Stimulated activated naive B cell treated with anti-CD40 and anti-IgM and Interleukin-4, amounts not matched to agents 10 μg/mL and 1 μg/mL and 100 μg/mL, for 72 hours (primary cell): ENCODE measurements around the gene IMPG1.
"Not testable (repeated sequence)": the region's sequence is repeated elsewhere in the genome, so short reads cannot be mapped to it uniquely, and the experiment has no call there.

Experiments
- ATAC-seq, 2 donors: fragments of 150-1000 bp; cut with Tn5 transposase; replicated peaks; 2 replicates each; pipeline ENCODE4 v1.10.0; 2021; ENCODE audit warnings: moderate library complexity in 1 of 2
- DNase-seq: peaks from one replicate; pipeline ENCODE4 v3.0.0; 2021
- H3K27ac Mint-ChIP-seq: one replicate; pipeline ENCODE4 v1.8.0; 2022; ENCODE audit warnings: mild to moderate bottlenecking, mixed read lengths
- H3K27me3 Mint-ChIP-seq, 2 donors: one replicate each; pipeline ENCODE4 v1.8.0; 2022; ENCODE audit warnings: mixed read lengths in 2 of 2
- H3K36me3 Mint-ChIP-seq, 2 donors: one replicate each; pipeline ENCODE4 v1.8.0; 2022; ENCODE audit warnings: mixed read lengths in 2 of 2, mild to moderate bottlenecking in 1 of 2
- H3K4me1 Mint-ChIP-seq, 2 donors: one replicate each; pipeline ENCODE4 v1.8.0; 2022; ENCODE audit warnings: mixed read lengths in 2 of 2, mild to moderate bottlenecking in 1 of 2
- H3K4me3 Mint-ChIP-seq, 2 donors: one replicate each; pipeline ENCODE4 v1.8.0; 2022; ENCODE audit warnings: mild to moderate bottlenecking in 2 of 2, mixed read lengths in 2 of 2, moderate library complexity in 1 of 2
- H3K9me3 Mint-ChIP-seq, 2 donors: one replicate each; pipeline ENCODE4 v1.8.0; 2022; ENCODE audit warnings: mixed read lengths in 2 of 2, mild to moderate bottlenecking in 1 of 2

IMPG1 gene

DNA sequence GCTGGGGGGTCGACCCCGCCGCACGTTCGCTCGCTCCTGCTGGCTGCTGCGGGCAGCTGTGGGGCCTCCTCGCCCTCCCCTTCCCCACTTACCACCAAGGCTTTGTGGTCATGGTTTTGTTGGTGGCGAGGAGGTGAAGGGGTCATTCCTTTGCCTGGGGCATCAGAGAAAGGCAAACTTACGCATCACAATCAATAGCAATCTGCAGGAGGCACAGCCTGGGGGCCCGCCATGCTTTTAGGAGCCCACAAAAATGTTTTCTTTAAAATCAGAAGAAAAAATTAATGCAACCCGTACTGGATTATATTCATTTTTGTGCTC, 137.0 kb downstream of the IMPG1 start:
- peak in 1 of 2 donors; percentile 17 for ATAC-seq
- H3K4me3 Mint-ChIP-seq = no peak overlapping the region
- no peaks in the 10 kb centered on the region for H3K36me3 Mint-ChIP-seq
- DNase-seq = no peak
- H3K27ac Mint-ChIP-seq = no peak overlapping the region
- H3K27me3 Mint-ChIP-seq = peaks cover 28 to 31% of the 10 kb centered on the region in 2 donors
- peaks cover 4 to 10% of the 10 kb centered on the region in 2 donors for H3K4me1 Mint-ChIP-seq
- H3K9me3 Mint-ChIP-seq = no peaks in the 10 kb centered on the region

DNA sequence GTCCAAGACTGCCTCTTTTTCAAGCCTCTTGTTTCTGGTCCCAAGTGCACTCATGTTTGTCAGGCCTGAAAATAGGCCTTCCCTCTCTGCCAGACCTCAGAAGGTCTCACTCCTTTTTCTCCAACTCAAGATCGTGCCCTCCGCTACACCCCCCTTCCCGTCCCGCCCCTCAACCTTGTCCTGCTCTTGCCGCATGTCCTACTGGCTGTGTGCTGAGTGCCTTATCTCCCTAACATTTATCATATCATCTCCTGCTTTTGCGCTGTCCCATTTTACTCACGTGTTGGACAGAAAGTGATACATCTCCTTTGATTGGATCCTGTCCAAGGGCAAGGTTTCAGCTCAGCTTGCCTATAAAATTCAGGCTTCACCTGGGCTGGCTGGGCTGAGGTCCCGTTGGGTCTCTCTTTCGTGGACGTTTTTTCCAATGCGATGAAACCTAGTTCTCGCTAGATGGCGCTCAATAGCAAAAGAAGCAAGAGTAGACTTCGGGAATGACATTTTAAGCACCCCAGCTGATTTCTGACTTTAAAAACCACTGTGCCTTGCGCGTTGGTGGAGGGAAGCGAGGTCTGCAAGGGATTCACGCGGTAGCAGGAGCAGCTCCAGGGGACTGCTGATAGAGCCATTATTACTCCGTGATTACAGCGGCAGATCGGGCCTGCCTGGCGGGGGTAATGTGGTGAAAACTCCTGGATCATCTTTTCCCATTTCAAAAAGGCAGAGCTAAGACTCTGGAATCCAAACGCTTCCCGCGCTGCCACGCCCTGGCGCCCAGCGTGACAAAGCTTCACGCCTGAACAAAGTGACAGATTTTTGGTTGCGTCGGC, 137.6 kb downstream of the IMPG1 start:
- H3K4me1 Mint-ChIP-seq = peaks cover 4 to 10% of the 10 kb centered on the region in 2 donors

DNA sequence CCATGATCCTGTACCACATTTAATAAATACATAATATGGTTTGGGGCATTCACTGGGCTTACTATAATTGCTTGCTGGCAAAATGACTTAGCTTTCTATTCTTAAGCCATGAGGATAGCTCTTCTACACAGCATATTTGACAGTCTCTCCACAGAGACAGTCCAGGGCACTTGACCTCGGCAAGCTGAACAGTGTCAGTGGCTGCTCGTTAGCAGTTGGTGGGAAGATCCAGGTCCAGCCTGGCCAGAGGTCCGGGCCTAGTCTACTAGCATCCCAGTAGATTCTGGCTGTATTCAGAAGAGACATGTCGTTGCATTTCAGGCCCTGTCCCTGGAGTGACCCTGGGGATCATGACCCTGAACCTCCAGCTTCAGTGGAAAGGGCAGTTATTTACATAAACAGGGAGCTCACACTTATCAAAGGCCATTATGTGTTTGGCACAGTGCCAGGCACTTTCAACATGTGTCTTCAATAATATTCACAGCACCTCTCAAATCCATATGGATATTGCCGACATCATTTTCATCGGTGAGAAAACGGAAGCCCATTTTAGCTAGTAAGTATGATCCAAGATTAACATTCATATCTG, 139.0 kb downstream of the IMPG1 start:
- Mint-ChIP-seq H3K27me3 (peaks cover 28 to 31% of the 10 kb centered on the region in 2 donors), H3K4me3 (no peak overlapping the region), H3K4me1 (peaks cover 4 to 10% of the 10 kb centered on the region in 2 donors), H3K27ac (no peak overlapping the region), H3K36me3 (no peaks in the 10 kb centered on the region), H3K9me3 (no peaks in the 10 kb centered on the region)
- no peak for DNase-seq
- no peak for ATAC-seq

More for the DNA sequence above, 137.6 kb downstream of the IMPG1 start:
- Mint-ChIP-seq H3K27ac (no peak overlapping the region), H3K36me3 (no peaks in the 10 kb centered on the region), H3K27me3 (peaks cover 28 to 31% of the 10 kb centered on the region in 2 donors), H3K9me3 (no peaks in the 10 kb centered on the region), H3K4me3 (peak overlapping the region in 1 of 2 donors; percentile 56)
- DNase-seq (peak; percentile 13), ATAC-seq (peak; percentile 61 to 64)

DNA sequence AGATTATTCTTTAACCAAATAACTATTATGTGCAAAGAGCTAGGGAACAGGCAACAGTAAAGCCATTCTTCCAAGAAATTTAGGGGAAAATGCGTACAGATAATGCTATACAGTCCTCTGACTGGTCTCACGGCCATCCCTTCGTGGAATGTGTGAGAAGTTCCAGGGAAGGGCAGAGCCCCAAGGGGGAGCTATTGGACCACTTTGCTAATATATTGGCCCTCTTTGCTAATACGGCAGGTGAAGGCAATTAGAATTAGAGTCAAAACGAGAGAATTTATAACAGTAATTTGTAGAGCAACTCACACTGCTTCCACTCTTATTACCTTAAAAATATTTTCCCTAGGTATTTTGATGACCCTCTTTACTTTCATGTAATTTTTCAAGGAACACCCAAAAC, 140.4 kb downstream of the IMPG1 start:
- peaks cover 4 to 10% of the 10 kb centered on the region in 2 donors for H3K4me1 Mint-ChIP-seq
- peaks cover 30 to 31% of the 10 kb centered on the region in 2 donors for H3K27me3 Mint-ChIP-seq
- H3K27ac Mint-ChIP-seq = no peak overlapping the region
- no peaks in the 10 kb centered on the region for H3K36me3 Mint-ChIP-seq
- DNase-seq (no peak), ATAC-seq (peak in 1 of 2 donors; percentile 50)
- H3K9me3 Mint-ChIP-seq = no peaks in the 10 kb centered on the region
- no peak overlapping the region for H3K4me3 Mint-ChIP-seq

DNA sequence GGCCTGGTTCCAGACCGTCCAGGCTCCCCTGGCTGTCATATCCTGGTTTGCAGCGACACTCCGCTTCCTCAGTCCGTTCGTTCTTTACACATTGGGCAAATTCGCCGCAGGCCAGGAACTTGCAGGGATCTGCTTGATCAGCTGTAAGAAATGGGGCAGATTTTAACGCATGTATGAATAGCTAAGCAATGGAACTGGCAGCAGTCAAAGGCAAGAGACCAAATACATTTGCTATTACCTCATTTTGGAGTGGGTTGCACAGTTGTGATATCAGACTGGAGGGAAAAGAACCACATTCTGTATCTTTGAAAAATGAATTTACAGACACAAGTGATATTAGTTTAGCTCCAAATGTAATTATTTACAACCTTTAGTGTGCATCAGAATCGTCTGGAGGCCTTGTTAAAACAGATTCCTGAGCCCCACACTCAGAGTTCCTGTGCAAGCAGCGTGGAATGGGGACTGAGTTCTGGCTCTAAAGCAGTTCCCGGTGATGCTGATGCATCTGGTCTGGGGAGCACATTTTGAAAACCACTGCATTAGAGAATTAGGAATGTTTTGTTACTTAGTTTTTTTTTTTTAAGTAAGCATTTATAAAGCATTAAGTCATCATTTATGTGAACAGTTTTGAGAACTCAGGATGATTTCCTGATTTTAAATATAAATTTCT, 141.3 kb downstream of the IMPG1 start:
- H3K36me3 Mint-ChIP-seq = no peaks in the 10 kb centered on the region
- ATAC-seq = no peak
- DNase-seq = no peak
- H3K9me3 Mint-ChIP-seq = no peaks in the 10 kb centered on the region
- H3K4me1 Mint-ChIP-seq = peaks cover 4 to 10% of the 10 kb centered on the region in 2 donors
- H3K27ac Mint-ChIP-seq = no peak overlapping the region
- no peak overlapping the region for H3K4me3 Mint-ChIP-seq
- peaks cover 21 to 23% of the 10 kb centered on the region in 2 donors for H3K27me3 Mint-ChIP-seq

DNA sequence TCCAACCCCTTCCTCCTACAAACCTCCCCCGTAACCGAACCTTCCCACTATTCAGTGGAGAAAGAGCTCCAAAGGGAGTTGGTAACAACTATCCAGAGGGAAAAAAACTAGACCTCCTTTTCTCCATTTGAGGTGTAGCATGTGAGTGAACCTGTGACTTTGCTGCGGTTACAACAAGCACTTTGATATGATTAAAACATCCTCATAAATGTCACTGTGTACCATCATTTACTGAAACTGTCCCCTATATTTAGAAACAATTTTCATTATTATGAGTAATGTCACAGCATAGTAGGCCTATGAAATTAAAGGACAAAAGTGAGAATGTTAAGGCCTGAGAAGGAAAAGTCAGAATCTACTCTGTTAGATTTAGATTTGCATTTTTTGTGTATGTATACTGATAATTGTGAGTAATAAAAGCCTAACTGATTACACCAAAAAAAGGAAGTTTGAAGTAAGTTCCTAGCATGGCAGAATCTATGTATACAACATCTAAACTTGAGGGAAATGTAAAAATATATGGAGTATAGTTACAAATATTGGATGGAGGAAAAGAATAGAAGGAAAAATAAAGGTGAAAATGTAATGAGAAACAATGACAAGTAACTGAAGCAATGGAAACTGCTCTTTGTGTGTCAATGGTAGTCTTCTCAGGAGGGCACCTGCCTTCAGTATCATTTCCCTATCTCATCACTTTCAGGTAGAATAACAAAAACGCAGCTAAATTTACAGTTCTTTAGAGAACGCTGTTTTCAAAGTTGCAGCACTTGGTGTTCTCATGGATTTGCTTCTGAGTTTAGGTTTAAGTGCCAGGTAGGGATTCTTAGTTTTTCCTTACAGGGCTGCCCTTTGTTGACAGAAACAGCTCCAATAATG, 145.9 kb downstream of the IMPG1 start:
- H3K4me1 Mint-ChIP-seq = no peaks in the 10 kb centered on the region
- H3K27ac Mint-ChIP-seq = no peak overlapping the region
- no peaks in the 10 kb centered on the region for H3K9me3 Mint-ChIP-seq
- no peak overlapping the region for H3K4me3 Mint-ChIP-seq
- ATAC-seq (no peak), DNase-seq (no peak)
- peaks cover 3 to 9% of the 10 kb centered on the region in 2 donors for H3K27me3 Mint-ChIP-seq
- H3K36me3 Mint-ChIP-seq = no peaks in the 10 kb centered on the region

DNA sequence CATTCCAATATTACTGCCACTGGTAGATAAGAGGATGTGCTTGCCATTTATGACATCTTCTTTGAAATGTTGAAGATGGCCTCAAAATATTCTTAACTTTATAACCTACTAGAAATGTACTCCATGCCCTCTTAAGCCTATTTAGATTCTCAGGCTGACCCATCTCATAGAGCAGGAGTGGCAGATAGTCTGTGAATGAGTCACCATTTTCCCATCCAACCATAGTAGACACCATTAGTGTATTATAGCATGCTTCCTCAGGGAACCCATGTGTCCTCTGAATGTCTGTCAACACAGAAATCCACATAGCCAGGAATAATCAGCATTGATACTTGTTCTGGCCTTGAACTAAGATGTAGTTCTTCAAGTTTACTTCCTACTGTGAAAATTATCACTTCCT, 150.2 kb downstream of the IMPG1 start:
- DNase-seq (no peak), ATAC-seq (no peak)

DNA sequence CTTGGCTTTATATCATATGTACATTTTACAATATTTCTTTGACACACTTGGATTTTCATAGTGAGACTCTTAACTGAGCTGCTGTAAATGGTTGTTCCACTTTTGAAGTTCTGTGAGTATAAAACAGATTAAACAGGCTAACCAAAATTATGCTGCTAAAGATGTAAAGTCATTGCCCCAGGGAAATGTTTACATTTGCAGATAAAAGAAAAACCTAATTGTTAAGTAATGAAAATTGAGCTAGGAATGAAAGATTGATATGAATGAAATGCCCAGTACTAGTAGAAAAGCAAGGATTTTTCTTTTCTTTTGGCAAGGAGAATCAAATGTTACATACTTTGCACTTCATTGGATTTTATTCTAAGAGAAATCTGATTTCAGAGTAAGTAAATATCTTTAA, 159.4 kb downstream of the IMPG1 start:
- DNase-seq (no peak), ATAC-seq (no peak)
- Mint-ChIP-seq H3K4me3 (no peak overlapping the region), H3K4me1 (no peaks in the 10 kb centered on the region), H3K36me3 (no peaks in the 10 kb centered on the region), H3K27ac (no peak overlapping the region), H3K27me3 (peaks cover 0 to 8% of the 10 kb centered on the region in 2 donors), H3K9me3 (no peaks in the 10 kb centered on the region)

More for the DNA sequence above, 150.2 kb downstream of the IMPG1 start:
- H3K9me3 Mint-ChIP-seq = no peaks in the 10 kb centered on the region
- H3K4me3 Mint-ChIP-seq = no peak overlapping the region
- no peaks in the 10 kb centered on the region for H3K4me1 Mint-ChIP-seq
- no peaks in the 10 kb centered on the region for H3K36me3 Mint-ChIP-seq
- H3K27ac Mint-ChIP-seq = no peak overlapping the region
- H3K27me3 Mint-ChIP-seq = peaks cover 6 to 17% of the 10 kb centered on the region in 2 donors

DNA sequence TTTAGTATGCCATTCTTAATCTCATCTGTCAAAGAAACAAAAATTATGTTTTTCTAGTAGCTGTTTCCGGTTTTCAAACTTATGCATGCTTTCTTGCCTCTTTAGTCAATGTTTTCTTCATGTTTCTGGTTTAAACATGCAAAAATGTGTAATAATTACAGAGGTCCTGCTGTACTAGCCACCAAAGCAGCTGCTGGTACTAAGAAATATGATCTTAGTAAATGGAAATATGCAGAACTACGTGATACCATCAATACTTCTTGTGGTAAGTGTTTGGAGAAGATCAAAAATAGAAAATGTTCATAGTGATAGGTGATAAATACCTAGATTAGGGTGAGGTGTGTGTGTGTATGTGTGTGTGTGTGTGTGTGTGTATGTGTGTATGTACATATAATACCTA, 165.0 kb downstream of the IMPG1 start:
- Mint-ChIP-seq H3K4me3 (no peak overlapping the region), H3K4me1 (no peaks in the 10 kb centered on the region), H3K27me3 (no peaks in the 10 kb centered on the region), H3K36me3 (no peaks in the 10 kb centered on the region), H3K27ac (no peak overlapping the region), H3K9me3 (peaks cover 3 to 8% of the 10 kb centered on the region in 2 donors)
- no peak for DNase-seq
- no peak for ATAC-seq

DNA sequence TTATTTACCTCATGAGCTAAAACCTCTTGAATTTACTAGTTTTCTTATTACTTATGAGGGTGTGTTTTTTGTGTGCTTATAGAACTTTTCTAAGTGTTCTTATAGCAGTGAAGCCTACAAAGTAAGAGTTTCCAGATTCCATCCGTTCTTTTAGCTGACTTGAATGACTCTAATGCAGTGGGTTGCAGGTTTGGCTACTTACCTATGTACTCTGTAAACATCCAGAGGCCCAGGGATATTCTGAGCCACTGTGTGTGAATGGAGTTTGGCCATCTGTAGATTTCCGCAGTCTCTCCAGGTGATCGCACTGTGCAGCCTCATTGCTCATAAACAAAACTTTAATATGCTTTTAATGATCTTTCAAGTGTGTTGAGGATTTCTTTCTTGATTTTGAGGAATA, 165.6 kb downstream of the IMPG1 start:
- Mint-ChIP-seq H3K36me3 (no peaks in the 10 kb centered on the region), H3K27me3 (no peaks in the 10 kb centered on the region), H3K4me3 (no peak overlapping the region), H3K9me3 (peaks cover 3 to 8% of the 10 kb centered on the region in 2 donors), H3K27ac (no peak overlapping the region), H3K4me1 (no peaks in the 10 kb centered on the region)
- DNase-seq (no peak), ATAC-seq (no peak)

DNA sequence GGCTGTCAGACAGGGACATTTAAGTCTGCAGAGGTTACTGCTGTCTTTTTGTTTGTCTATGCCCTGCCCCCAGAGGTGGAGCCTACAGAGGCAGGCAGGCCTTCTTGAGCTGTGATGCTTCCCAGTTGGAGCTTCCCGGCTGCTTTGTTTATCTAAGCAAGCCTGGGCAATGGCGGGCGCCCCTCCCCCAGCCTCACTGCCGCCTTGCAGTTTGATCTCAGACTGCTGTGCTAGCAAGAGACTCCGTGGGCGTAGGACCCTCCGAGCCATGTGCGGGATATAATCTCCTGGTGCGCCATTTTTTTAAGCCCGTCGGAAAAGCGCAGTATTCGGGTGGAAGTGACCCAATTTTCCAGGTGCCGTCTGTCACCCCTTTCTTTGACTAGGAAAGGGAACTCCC, 167.3 kb downstream of the IMPG1 start:
- H3K36me3 Mint-ChIP-seq, H3K27me3 Mint-ChIP-seq, H3K4me3 Mint-ChIP-seq, ATAC-seq, H3K27ac Mint-ChIP-seq, H3K4me1 Mint-ChIP-seq, H3K9me3 Mint-ChIP-seq, DNase-seq: not testable (repeated sequence)

DNA sequence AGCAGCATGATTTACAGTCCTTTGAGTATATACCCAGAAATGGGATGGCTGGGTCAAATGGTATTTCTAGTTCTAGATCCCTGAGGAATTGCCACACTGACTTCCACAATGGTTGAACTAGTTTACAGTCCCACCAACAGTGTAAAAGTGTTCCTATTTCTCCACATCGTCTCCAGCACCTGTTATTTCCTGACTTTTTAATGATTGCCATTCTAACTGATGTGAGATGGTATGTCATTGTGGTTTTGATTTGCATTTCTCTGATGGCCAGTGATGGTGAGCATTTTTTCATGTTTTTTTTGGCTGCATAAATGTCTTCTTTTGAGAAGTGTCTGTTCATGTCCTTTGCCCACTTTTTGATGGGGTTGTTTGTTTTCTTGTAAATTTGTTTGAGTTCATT, 172.2 kb downstream of the IMPG1 start:
- H3K4me3 Mint-ChIP-seq, H3K36me3 Mint-ChIP-seq, ATAC-seq, H3K4me1 Mint-ChIP-seq, H3K27ac Mint-ChIP-seq, H3K27me3 Mint-ChIP-seq, H3K9me3 Mint-ChIP-seq, DNase-seq: not testable (repeated sequence)

DNA sequence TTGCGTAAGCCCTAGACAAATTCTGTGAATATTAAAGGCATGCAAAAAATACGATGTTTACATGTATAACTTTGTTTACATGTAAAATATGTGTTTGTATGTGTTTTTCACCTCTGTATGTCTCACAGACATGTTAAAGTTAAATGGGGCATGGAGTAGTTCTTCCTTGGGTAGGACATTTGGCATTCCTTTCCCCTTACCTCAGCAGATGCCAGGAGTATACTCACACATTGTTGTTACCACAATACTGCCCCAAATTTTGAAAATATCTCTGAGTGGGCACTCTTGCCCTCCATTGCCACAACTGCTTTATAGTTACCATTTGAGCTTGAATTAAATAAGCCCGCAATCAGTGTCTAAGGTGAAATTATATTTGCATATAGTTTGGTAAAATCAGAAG, 175.9 kb downstream of the IMPG1 start:
- no peak for DNase-seq
- peaks cover 0 to 2% of the 10 kb centered on the region in 2 donors for H3K9me3 Mint-ChIP-seq
- no peak for ATAC-seq
- peaks cover 0 to 3% of the 10 kb centered on the region in 2 donors for H3K27me3 Mint-ChIP-seq
- no peaks in the 10 kb centered on the region for H3K36me3 Mint-ChIP-seq
- H3K27ac Mint-ChIP-seq = no peak overlapping the region
- H3K4me3 Mint-ChIP-seq = no peak overlapping the region
- no peaks in the 10 kb centered on the region for H3K4me1 Mint-ChIP-seq

DNA sequence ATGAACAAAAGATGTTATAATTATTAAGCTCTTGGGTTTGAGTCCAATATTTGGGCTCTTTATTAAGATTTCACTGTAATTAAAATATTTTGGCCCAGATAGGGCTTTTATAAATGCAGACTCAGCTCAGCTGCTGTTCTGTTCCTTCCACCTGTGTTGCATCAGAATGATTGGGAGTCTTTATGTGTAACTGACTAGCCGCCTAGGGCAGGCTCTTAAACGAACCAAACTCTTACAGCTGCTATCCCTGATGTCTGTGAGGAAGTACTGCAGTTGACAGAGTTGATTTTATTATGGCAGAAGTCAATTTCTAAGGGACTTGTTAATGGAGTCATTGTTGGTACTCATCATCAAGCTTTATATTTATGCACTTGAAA, 178.7 kb downstream of the IMPG1 start:
- Mint-ChIP-seq H3K36me3 (no peaks in the 10 kb centered on the region), H3K9me3 (no peaks in the 10 kb centered on the region), H3K4me1 (no peaks in the 10 kb centered on the region), H3K27me3 (peaks cover 3 to 5% of the 10 kb centered on the region in 2 donors), H3K27ac (no peak overlapping the region), H3K4me3 (no peak overlapping the region)
- DNase-seq (no peak), ATAC-seq (no peak)
